Measurements from ENCODE around the gene NARS2.
"Not testable (repeated sequence)": the region's sequence is repeated elsewhere in the genome, so short reads cannot be mapped to it uniquely, and the experiment has no call there.

NARS2 gene

DNA sequence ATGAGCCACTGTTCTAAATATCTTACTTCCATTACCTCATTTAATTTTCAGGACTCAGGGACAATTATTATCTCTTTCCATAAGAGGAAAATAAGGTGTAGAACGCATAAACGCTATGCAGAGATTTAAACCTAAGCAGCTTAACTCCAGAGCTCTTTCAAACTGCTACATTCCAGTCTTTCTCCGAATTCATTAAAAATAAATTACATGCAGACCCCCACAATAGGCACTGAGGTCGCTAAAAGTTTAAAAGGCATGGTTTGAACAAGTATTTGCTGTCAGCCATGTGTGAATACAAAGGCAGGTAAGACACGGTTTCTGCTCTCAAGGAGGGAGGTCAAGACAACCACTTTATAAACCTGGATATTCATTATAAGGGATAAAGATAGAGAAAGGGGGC lies 983 bp downstream of the NARS2 start:
- no peak for DNase-seq

DNA sequence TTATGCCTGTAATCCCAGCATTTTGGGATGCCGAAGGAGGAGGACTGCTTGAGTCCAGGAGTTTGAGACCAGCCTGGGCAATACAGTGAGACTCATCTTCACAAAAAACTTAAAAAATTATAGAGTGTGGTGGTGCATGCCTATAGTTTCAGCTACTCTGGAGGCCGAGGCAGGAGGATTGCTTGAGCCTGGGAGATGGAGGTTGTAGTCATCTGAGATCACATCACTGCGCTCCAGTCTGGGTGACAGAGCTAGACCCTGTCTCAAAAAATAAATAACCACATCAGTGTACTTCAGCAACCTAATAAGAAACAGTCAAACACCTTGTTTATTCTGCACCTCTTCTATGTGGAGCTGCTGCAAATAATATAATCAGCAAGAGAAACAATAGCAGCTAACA lies 1.4 kb downstream of the NARS2 start:
- DNase-seq: no peak

DNA sequence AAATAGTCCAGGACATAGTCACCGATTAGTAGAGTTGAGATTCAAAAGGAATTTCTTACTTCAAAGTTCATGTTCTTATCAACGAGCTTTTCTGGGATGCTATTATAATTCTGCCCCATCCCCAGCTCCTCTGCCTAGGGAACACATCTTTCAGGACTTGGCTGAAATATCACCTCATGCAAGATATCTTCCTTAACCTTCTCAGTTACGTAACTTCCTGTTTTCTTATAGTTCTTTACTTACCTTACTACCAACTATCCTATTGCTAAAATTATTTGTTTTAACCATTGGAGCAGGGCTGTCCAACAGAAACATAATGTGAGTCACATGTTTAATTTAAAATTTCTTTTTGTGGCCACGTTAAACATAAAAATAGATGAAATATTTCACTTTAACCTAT lies 2.3 kb downstream of the NARS2 start:
- DNase-seq: no peak

DNA sequence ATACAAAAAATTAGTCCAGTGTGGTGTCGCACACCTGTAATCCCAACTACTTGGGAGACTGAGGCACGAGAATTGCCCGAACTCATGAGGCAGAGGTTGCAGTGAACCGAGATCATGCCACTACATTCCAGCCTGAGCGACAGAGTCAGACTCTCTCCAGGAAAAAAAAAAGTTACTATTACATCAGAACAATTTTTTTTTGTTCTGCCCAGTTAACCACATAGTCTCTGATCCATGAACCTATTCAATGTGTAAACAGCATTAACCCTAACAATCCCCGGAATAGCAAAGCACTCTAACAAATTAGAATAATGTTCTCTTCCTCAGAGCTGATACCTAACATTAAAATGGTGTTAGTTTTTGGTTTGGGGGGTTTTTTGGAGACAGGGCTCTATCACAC lies 4.6 kb downstream of the NARS2 start:
- no peak for DNase-seq

DNA sequence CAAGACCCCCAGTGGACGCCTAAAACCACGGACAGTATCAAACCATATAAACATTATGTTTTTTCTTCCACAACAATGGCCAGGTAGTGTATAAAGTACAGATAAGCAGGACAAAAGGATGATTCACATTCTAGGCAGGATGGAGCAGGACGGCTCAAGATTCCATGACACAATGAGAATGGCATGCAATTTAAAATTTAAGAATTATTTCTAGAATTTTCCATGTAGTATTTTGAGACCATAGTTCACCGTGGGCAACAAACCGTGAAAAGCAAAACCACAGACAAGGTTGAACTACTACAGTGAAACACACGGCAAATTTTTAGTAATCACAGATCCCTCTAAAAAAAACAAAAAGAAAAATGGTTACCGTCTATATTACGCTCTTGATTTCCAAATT lies 7.5 kb downstream of the NARS2 start:
- DNase-seq: no peak

DNA sequence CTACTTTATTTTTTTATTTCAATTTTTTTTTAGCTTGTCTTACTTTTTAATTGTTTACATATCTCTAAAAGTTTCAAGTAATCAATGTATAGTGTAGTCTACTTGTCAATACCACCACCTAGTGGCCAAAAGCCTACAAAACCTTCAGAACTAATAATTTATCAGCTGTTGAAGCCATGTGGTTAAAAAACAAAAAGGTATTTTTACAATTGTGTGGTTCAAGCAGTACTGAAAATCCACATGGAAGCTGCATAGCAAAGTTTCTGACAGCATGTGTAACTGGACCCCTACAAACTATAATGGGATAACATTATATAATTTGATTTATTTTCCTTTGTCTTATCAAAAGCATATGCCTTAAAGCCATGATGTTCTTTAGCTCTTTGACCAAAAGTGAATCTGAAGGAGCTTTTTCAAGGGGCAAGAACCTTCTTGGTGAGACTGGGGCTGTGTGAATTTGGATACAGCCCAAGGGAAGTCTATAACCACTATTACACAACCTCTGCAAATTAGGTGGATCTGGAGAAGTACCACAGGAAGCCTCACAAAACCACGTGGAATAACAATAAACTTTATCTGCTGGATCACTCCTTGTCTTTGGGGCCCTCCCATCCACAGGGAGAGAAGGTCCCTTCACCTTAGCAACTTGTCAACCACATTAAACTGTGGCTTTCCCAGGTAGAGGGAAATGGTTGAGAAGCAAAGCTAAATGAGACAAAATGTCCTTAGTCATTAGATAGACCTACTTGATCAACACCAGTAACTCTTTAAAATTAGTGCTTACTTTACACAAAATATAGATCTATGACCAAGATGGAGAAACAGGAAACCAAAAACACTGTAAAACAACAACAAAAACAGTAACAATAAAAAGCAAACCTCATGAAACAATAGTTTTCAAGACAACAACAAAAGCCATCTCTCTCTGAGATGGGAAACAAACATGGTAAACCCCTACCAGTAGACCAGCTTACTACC lies 9.9 kb downstream of the NARS2 start:
- DNase-seq: no peak

DNA sequence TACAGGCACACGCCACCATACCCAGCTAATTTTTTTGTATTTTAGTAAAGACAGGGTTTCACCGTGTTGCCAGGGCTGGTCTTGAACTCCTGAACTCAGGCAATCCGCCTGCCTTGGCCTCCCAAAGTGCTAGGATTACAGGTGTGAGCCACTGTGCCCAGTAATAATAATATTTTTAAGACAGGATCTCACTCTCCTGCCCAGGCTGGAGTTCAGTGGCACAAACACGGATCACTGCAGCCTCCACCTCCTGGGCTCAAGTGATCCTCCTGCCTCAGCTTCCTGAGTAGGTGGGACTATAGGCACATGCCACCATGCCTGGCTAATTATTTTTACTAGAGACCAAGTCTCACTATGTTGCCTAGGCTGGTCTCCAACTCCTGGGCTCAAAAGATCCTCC lies 10.6 kb downstream of the NARS2 start:
- not testable (repeated sequence) for DNase-seq

DNA sequence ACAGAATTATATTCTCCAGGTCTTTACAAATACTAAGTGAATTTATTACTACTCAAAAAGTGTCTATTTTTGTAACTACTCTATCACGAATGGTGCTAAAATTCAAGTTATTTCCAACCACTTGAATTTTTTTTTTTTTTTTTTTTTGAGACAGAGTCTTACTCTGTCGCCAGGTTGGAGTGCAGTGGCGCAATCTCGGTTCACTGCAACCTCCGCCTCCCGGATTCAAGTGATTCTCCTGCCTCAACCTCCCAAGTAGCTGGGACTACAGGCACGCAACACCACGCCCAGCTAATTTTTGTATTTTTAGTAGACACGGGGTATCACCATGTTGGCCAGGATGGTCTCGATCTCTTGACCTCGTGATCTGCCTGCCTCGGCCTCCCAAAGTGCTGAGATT lies 11.6 kb downstream of the NARS2 start:
- DNase-seq: not testable (repeated sequence)

DNA sequence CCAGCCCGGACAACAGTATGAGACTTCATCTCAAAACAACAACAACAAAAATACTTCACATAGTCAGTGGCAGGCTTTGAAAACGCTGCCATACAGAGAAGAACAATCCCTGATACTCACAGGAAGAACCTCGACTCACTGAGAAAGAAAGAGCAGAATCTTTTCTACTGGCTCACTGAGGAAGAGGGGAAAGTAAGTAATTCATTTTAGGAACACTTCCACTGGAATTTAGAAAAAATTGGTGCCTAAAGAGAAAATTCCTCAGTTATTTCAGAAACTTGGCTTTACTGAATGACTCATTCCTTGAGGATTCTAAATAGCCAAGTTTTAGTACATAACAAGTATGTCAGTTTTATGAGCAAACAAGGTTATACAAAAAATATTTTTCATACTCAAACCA lies 12.3 kb downstream of the NARS2 start:
- no peak for DNase-seq

DNA sequence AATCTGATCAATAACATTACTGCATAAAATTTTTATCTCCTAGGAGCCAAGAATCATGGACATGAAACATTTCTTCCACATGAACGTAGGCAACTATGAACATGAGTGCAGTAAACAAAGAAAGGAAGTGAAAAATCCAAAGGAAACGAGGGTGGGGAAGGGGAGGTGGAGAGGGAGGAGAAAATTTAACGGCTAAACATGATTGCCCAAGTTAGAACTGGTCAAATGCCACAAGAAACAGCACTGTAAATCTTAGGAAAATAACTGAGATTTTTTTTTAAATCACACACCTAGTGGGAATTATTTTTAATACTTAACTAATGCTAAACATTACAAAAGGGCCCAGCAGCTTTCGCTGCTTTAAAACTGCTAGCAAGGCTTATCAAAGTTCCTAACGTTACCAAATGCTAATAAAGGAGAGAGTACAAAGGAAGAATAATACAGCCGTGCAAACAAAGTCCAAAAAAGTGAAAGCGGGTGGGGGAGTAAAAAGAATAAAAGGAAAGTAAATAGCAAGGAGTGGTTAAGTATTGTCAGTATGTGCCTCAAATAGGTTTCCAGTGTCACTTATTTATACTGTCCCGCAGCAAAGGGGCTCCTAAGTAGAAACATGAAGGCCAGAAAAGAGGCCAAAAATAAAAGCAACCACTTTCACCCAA lies 13.7 kb downstream of the NARS2 start:
- DNase-seq: no peak

DNA sequence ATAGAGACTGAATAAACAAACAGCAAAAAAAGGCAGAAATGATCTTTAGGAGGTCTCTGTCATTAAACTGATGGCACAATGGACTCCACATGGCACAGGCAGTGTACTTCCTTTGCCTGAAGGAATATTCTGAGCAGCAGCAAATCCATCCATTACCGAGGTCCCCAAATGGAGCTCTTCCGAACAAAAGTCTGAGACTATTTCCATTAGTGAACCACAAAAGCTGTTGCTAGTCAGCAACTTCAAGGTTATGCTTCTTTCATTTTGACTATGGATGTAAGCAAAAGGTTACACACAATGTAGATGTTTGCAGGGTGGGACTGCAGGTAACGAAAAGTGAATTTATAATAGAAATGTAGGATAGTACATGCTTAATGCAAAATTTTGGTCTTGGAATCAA lies 14.5 kb downstream of the NARS2 start:
- no peak for DNase-seq

DNA sequence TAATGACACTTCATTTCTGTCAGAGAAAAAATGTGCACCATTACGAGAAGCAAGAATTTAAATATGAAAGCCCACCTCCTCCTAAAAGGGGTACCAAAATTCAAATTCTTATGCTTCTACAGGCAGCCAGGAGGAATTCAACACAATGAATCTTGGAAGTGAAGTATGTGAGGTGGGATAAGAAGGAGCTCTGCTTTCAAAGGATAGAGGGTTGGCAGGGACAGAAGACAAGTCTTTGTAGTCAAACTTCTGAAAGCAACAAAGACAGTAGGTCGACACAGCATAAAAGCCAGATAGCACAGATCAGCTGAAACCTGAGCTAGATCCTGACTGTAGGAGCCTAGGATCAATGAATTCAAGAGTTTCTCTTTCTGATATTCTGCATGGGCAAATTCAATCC lies 17.4 kb downstream of the NARS2 start:
- DNase-seq: no peak

DNA sequence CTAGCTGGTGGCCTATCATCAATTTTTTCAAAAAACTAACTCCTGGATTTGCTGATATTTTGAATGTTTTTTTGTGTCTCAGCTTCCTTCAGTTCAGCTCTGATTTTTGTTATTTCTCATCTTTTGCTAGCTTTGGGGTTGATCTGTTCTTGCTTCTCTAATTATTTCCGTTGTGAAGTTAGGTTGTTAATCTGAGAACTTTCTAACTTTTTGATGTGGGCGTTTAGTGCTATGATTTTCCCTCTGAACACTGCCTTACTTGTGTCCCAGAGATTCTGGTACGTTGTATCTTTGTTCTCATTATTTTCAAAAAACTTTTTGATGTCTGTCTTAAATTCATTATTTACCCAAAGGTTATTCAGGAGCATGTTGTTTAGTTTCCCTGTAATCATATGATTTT lies 19.1 kb downstream of the NARS2 start:
- DNase-seq: no peak

DNA sequence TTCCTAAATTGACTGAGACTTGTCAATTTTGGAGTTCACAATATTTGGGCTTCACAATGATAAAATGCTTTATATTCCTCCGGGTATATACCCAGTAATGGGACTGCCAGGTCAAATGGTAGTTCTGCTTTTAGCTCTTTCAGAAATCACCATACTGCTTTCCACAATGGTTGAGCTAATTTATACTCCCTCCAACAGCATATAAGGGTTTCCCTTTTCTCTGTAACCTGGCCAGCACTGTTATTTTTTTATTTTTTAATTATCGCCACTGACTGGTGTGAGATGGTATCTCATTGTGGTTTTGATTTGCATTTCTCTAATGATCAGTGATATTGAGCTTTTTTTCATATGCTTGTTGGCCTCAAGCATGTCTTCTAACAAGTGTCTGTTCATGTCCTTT lies 21.8 kb downstream of the NARS2 start:
- no peak for DNase-seq

DNA sequence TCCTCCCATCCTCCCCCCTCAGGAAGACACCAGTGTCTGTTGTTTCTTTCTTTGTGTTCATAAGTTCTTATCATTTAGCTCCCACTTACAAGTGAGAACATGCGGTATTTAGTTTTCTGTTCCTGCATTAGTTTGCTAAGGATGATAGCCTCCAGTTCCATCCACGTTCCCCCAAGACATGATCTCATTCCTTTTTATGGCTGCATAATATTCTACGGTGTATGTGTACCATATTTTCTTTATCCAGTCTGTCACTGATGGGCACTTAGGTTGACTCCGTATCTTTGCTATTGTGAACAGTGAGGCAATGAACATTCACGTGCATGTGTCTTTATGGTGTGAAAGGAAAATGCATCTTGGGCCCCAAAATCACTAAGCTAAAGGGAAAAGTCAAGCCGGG lies 22.5 kb downstream of the NARS2 start:
- not testable (repeated sequence) for DNase-seq

DNA sequence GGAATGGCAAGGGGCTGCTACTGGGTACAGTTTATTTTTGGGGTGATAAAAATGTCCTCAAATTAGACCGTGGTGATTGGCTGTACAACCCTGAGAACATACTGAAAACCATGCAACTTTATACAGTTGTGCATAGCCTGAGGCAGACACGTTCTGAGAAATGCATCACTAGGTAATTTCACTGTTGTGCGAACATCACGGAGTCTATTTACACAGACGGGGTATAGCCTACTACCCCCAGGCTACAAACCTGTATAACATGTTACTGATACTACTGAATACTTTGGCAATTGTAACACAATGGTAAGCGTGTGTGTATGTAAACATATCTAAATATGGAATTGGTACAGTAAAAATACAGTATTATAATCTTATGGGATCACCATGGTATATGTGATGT lies 23.6 kb downstream of the NARS2 start:
- no peak for DNase-seq

DNA sequence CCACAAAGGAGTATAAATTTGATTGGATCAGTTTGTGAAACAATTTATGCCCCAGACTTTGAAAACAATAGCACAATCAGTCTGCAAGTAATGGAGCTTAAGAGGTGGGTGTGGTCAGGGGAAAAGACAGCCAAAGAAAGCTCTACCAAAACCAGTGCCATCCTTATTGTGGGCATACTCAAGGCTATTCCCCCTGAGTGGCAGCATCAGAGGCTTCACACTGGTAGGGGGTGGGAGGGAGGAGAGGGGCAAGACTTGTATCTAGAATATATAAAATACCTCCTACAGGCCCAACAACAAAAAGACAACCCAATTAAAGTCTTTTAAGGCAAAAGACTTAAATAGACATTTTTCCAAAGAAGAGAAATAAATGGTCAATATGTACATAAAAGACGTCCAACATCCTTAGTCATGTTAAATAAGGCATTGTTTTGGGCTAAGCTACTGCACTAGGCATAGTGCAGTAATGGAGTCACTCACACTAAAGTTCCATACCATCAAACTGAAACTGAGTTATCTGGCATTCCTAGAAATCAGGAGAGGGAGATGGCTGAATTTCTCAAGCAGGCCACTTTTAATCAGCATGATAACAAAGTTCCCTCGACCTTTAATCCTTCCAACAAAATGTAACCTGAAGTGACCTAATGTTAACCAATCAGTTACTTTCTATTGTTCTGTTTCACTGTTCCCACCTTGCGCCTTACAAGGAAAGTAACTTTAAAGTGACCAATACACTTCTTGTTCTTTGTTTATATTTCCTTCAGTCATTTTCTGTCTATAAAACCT lies 24.8 kb downstream of the NARS2 start:
- no peak for DNase-seq

DNA sequence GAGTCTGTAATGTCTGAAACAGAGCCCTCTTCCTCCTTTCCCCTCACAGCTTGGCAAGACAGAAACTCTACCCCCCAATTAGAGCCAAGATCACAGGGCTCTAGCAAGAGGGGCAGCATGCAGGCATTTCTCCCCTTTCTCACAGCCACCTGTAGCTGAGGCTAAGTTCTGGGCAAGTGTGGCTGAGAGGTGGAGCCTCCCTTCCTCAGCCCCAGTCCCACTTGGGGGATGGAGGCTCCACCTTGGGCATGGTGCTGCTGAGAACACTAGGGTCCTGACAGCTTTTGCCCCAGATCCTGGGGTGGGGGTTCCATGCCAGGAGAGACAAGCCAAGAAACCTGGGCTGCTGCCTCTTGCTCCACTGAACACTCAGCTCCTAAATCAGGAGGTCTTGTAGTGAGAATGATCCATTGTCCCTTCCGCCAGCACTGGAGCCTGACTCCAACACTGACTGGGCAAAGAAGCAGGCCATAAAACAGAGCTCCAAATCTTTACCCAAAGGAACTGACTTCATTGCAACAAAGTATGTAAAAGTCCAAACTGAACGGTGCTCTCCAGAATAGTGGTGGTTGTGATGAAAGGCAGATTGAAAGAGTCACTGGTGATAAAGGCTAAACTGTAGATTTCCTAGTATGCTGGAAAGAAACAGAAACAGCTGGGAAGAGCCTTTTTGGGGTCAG lies 25.6 kb downstream of the NARS2 start:
- no peak for DNase-seq

DNA sequence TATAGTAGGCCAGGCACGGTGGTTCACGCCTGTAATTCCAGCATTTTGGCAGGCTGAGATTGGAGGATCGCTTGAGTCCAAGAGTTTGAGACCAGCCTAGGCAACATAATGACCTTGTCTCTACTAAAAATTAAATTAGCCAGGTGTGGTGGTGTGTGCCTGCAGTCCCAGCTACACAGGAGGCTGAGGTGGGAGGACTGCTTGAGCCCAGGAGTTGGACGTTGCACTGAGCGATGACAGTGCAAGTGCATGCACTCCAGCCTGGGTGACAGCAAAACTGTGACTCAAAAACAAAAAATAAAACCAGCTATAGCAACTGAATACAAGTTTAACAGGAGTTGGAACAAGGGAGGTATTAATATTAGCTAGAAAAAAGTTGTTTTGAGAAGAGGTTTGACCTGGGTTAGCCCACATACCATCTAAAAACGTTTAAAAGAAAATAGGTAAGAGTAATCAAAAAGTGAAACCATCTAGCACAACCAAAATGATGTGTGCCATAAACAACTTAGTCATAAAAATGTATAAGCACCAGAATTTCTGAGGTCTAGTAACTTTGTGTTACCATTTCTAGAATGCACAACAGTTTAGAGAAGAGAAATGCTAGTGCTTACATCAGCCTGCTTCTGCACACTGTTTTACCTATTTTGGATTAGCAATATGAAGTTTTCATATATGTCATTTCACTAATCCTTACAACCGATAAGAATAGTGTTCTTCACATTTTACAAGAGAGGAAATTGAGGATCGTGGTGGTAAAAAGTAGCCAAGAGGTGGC lies 26.5 kb downstream of the NARS2 start:
- DNase-seq: no peak

DNA sequence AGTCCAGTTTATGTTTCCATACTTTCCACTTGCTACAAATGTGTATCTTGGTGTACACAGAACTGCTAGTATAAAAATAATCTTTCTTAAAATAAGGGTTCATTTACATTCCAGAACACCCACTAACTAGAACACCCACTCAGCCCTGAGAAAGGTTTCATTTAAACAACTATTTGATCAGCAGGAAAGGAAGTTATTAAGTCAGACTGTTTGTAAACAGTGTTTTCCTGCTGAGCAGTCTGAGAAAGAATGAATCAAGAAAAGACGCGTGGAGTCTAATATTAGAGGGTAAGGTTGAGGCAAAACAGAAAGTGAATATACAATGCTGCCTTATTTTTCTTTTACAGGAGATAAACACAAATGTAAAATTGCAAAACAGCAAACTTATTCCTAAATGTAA lies 32.7 kb downstream of the NARS2 start:
- DNase-seq: no peak

DNA sequence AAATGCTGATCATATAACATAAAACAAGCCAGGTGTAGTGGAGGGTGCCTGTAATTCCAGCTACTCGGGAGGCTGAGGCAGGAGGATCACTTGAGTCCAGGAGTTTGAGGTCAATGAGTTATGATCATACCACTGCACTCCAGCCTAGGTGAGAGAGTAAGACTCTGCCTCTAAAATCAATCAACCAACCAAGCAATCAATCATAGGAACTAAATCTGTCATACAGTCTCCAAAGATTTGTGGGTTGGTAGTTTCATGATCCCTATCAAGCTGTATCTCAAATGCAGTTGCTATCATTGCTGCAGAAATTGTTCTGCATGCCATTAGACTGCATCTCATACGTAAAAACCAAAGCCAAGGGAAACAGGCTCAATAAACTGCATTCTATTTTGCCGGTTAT lies 33.1 kb downstream of the NARS2 start:
- DNase-seq: no peak

DNA sequence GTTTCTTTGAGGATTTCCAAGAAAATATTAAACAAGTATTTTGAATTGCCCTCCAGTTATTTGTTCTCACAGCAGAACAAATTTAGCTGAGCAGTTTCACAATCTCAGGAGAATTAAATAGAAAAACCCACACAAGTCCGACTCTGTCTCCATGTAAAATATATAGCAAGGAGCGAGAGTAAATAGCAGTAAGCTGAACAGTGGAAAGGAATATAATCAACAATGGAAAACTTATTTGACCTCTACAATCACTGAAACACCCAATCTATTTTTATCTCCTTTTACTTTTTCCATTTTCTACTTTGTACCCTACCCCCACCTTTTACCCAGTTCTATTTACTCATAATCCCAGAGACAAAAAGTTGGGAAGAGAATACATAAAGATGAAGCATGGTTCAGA lies 34.4 kb downstream of the NARS2 start:
- DNase-seq: no peak

All from NK-92 treated with Interleukin-12 subunit alpha and Interleukin-12 subunit beta, amount 100 ng/mL, for 24 hours (cell line).